Thyroid gland (tissue), 4 donors: Measurements from ENCODE around the gene PCNX3. TPM values are rescaled to one million over a fixed set of nuclear protein-coding genes. Genes with fewer than 3 reads are reported as not detected.

Experiments used
- DNase-seq, 2 donors: peaks; one replicate each; pipeline ENCODE4 v3.0.0-alpha.2; 2019
- H3K27ac ChIP-seq, 3 donors: fragments of 200-600 bp; sonication (generic); 1 replicate in 2 of 3; 2 replicates in 1 of 3; pipeline ENCODE4 v1.5.1; 2016 to 2019; ENCODE audit warnings: mild to moderate bottlenecking in 1 of 3, moderate library complexity in 1 of 3
- H3K27me3 ChIP-seq: fragments of 200-600 bp; sonication (generic); one replicate; pipeline ENCODE4 v1.5.1; 2019
- H3K36me3 ChIP-seq, 2 donors: fragments of 200-600 bp; sonication (generic); one replicate each; pipeline ENCODE4 v1.5.1; 2016 to 2019
- H3K4me1 ChIP-seq, 2 donors: fragments of 200-600 bp; sonication (generic); one replicate each; pipeline ENCODE4 v1.5.1; 2017 to 2019
- H3K4me3 ChIP-seq, 3 donors: fragments of 200-600 bp; sonication (generic); replicated peaks in 1 of 3; 1 replicate in 2 of 3; 2 replicates in 1 of 3; pipeline ENCODE4 v1.5.1; 2016; ENCODE audit warnings: mild to moderate bottlenecking in 1 of 3
- H3K9me3 ChIP-seq: fragments of 200-600 bp; sonication (generic); one replicate; pipeline ENCODE4 v1.5.1; 2017
- CTCF ChIP-seq, 6 experiments: fragments of 200-600 bp in 3 of 6; fragments of 450-650 bp in 3 of 6; sonication (generic) in 3 of 6; IDR thresholded peaks; one replicate each; pipeline ENCODE4 v1.5.1; 2016 to 2019; ENCODE audit warnings: antibody characterized with exemption in 6 of 6, mild to moderate bottlenecking in 2 of 6, inconsistent platforms in 1 of 6, moderate library complexity in 1 of 6
- POLR2A ChIP-seq, 2 donors: fragments of 450-650 bp; IDR thresholded peaks; one replicate each; pipeline ENCODE4 v1.6.1; 2017; ENCODE audit warnings: antibody characterized with exemption in 2 of 2, mild to moderate bottlenecking in 2 of 2, moderate library complexity in 1 of 2
- WGBS, 2 donors: methylation state at CpG; one replicate each; pipeline ENCODE4 v1.1.5; 2017; 5-methylcytosine and 5-hydroxymethylcytosine counted together
- intact Hi-C: fragments of 100-400 bp; cut with DNase I; formaldehyde crosslinking; loops from one replicate; pipeline ENCODE4 v1.15.1; 2023
- total RNA-seq, 4 donors: library from RNA; depleted of rRNA; stranded (reverse); fragments of >200 nt; gene quantifications; one replicate each; pipeline ENCODE4 v1.2.3, GENCODE V29; 2016

PCNX3 gene
- total RNA-seq, 4 donors from 2014 or later, result 18.9 to 54.2 (median 47.0) TPM

GRCh38 chr11:65574811-65575567 is 40.6 kb upstream of the PCNX3 start:
- intact Hi-C loops, result no loop called here
- Histone ChIP-seq H3K4me1 (peaks cover 40 to 56% of the 10 kb centered on the region in 2 donors), H3K27ac (peak overlapping the region; percentile 6 to 81 (median 68)), H3K36me3 (peaks cover 0 to under 1% of the 10 kb centered on the region in 2 donors), H3K9me3 (no peaks in the 10 kb centered on the region), H3K27me3 (no peaks in the 10 kb centered on the region), H3K4me3 (peak overlapping the region in 1 of 3 donors; percentile 62)
- TF ChIP-seq POLR2A (IDR thresholded peaks at IDR 0.05), result no peak
- no peak for TF ChIP-seq CTCF (IDR thresholded peaks at IDR 0.05)
- peak in 1 of 2 donors; percentile 33 for DNase-seq
- 50 to 55% methylated on average over 8 to 23 of the region's 28 CpGs for WGBS, 2 donors

GRCh38 chr11:65575568-65576231 is 39.9 kb upstream of the PCNX3 start, which contains the start of gene EHBP1L1:
Gene EHBP1L1 (plus strand): TSS chr11:65576053. CDS start chr11:65576303, 250 bp downstream.
- Histone ChIP-seq H3K36me3 (peaks cover 3 to 5% of the 10 kb centered on the region in 2 donors), H3K4me3 (peak within 1 kb of the TSS in 2 of 3 donors; percentile 3 to 62), H3K27me3 (no peaks in the 10 kb centered on the region), H3K4me1 (peaks cover 39 to 56% of the 10 kb centered on the region in 2 donors), H3K27ac (peak within 1 kb of the TSS; percentile 36 to 81 (median 68)), H3K9me3 (no peaks in the 10 kb centered on the region)
- peak; percentile 45 to 46 for DNase-seq
- WGBS, 2 donors, result 5% methylated on average over 17 to 19 of the region's 69 CpGs
- no peak for TF ChIP-seq POLR2A (IDR thresholded peaks at IDR 0.05)
- TF ChIP-seq CTCF (IDR thresholded peaks at IDR 0.05), result no peak
- intact Hi-C loops, result no loop called here

- no peaks in the 10 kb centered on the region for H3K9me3 ChIP-seq
- TF ChIP-seq CTCF (IDR thresholded peaks at IDR 0.05) (no peak), POLR2A (IDR thresholded peaks at IDR 0.05) (no peak)
- peak in 1 of 2 donors; percentile 26 for DNase-seq
- no peaks in the 10 kb centered on the region for H3K27me3 ChIP-seq
- peak overlapping the region in 2 of 3 donors; percentile 3 to 62 for H3K4me3 ChIP-seq
- WGBS, 2 donors, result 26 to 39% methylated on average over 6 to 16 of the region's 26 CpGs
- intact Hi-C loops, result no loop called here
- peak overlapping the region; percentile 36 to 76 (median 61) for H3K27ac ChIP-seq
- peaks cover 32 to 50% of the 10 kb centered on the region in 2 donors for H3K4me1 ChIP-seq
- peaks cover 3 to 5% of the 10 kb centered on the region in 2 donors for H3K36me3 ChIP-seq
These were observed 39.2 kb upstream of the PCNX3 start for GRCh38 chr11:65576232-65576866.

GRCh38 chr11:65576867-65577755 is 38.5 kb upstream of the PCNX3 start:
- intact Hi-C loops, result no loop called here
- peaks cover 25 to 42% of the 10 kb centered on the region in 2 donors for H3K4me1 ChIP-seq
- WGBS, 2 donors, result 52 to 58% methylated on average over 14 to 15 of the region's 18 CpGs

More at GRCh38 chr11:65576867-65577755, 38.5 kb upstream of the PCNX3 start:
- H3K27ac ChIP-seq, result peak overlapping the region; percentile 36 to 76 (median 61)
- H3K36me3 ChIP-seq, result peaks cover 3 to 5% of the 10 kb centered on the region in 2 donors
- no peak for TF ChIP-seq POLR2A (IDR thresholded peaks at IDR 0.05)
- no peak for TF ChIP-seq CTCF (IDR thresholded peaks at IDR 0.05)
- DNase-seq, result peak in 1 of 2 donors; percentile 21
- H3K4me3 ChIP-seq, result peak overlapping the region in 1 of 3 donors; percentile 62
- no peaks in the 10 kb centered on the region for H3K9me3 ChIP-seq
- no peaks in the 10 kb centered on the region for H3K27me3 ChIP-seq
